Activated naive CD8-positive, alpha-beta T cell (primary cell): ENCODE data around the gene NGLY1.

Experiments
- H3K27ac Mint-ChIP-seq: one replicate; pipeline ENCODE4 v1.8.0; 2021; ENCODE audit warnings: mixed read lengths
- H3K27me3 Mint-ChIP-seq: one replicate; pipeline ENCODE4 v1.8.0; 2021; ENCODE audit warnings: mixed read lengths
- H3K36me3 Mint-ChIP-seq: one replicate; pipeline ENCODE4 v1.8.0; 2021; ENCODE audit warnings: mixed read lengths
- H3K4me1 Mint-ChIP-seq: one replicate; pipeline ENCODE4 v1.8.0; 2021; ENCODE audit warnings: low read depth, mixed read lengths
- H3K4me3 Mint-ChIP-seq: one replicate; pipeline ENCODE4 v1.8.0; 2021; ENCODE audit warnings: mild to moderate bottlenecking, mixed read lengths
- H3K9me3 Mint-ChIP-seq: one replicate; pipeline ENCODE4 v1.8.0; 2021; ENCODE audit warnings: low read depth, mixed read lengths

The NGLY1 gene

GRCh38 chr3:25706213-25706612, 77.0 kb downstream of the NGLY1 start:
- Mint-ChIP-seq H3K4me1 (no peaks in the 10 kb centered on the region), H3K4me3 (no peak overlapping the region), H3K27ac (no peak overlapping the region), H3K36me3 (no peaks in the 10 kb centered on the region), H3K9me3 (no peaks in the 10 kb centered on the region), H3K27me3 (peaks cover 9% of the 10 kb centered on the region)

- Mint-ChIP-seq H3K36me3 (no peaks in the 10 kb centered on the region), H3K27ac (no peak overlapping the region), H3K4me1 (no peaks in the 10 kb centered on the region), H3K4me3 (no peak overlapping the region), H3K27me3 (peaks cover 1% of the 10 kb centered on the region), H3K9me3 (no peaks in the 10 kb centered on the region)
Observed at GRCh38 chr3:25697553-25697952, 85.7 kb downstream of the NGLY1 start.

- H3K9me3 Mint-ChIP-seq: no peaks in the 10 kb centered on the region
- H3K4me3 Mint-ChIP-seq: no peak overlapping the region
- H3K27me3 Mint-ChIP-seq: peaks cover 8% of the 10 kb centered on the region
- no peaks in the 10 kb centered on the region for H3K36me3 Mint-ChIP-seq
- no peak overlapping the region for H3K27ac Mint-ChIP-seq
- H3K4me1 Mint-ChIP-seq: no peaks in the 10 kb centered on the region
Observed at GRCh38 chr3:25695731-25696420, 87.4 kb downstream of the NGLY1 start.

- no peaks in the 10 kb centered on the region for H3K4me1 Mint-ChIP-seq
- no peak overlapping the region for H3K27ac Mint-ChIP-seq
- H3K4me3 Mint-ChIP-seq: no peak overlapping the region
- H3K9me3 Mint-ChIP-seq: no peaks in the 10 kb centered on the region
- H3K27me3 Mint-ChIP-seq: peaks cover 10% of the 10 kb centered on the region
- H3K36me3 Mint-ChIP-seq: no peaks in the 10 kb centered on the region
Observed at GRCh38 chr3:25693238-25693637, 90.0 kb downstream of the NGLY1 start.

GRCh38 chr3:25692341-25692740, 90.9 kb downstream of the NGLY1 start:
- Mint-ChIP-seq H3K4me3 (no peak overlapping the region), H3K9me3 (no peaks in the 10 kb centered on the region), H3K36me3 (no peaks in the 10 kb centered on the region), H3K27ac (no peak overlapping the region), H3K4me1 (no peaks in the 10 kb centered on the region), H3K27me3 (peaks cover 10% of the 10 kb centered on the region)

- H3K4me3 Mint-ChIP-seq: no peak overlapping the region
- H3K9me3 Mint-ChIP-seq: no peaks in the 10 kb centered on the region
- no peak overlapping the region for H3K27ac Mint-ChIP-seq
Observed at GRCh38 chr3:25690768-25691533, 92.3 kb downstream of the NGLY1 start.

GRCh38 chr3:25689226-25689625, 94.0 kb downstream of the NGLY1 start:
- Mint-ChIP-seq H3K4me3 (no peak overlapping the region), H3K36me3 (no peaks in the 10 kb centered on the region), H3K27me3 (peaks cover 10% of the 10 kb centered on the region), H3K9me3 (no peaks in the 10 kb centered on the region), H3K27ac (no peak overlapping the region), H3K4me1 (no peaks in the 10 kb centered on the region)

More at GRCh38 chr3:25690768-25691533, 92.3 kb downstream of the NGLY1 start:
- no peaks in the 10 kb centered on the region for H3K4me1 Mint-ChIP-seq
- H3K27me3 Mint-ChIP-seq: peaks cover 10% of the 10 kb centered on the region
- no peaks in the 10 kb centered on the region for H3K36me3 Mint-ChIP-seq

- peaks cover 10% of the 10 kb centered on the region for H3K27me3 Mint-ChIP-seq
- no peaks in the 10 kb centered on the region for H3K36me3 Mint-ChIP-seq
- H3K27ac Mint-ChIP-seq: no peak overlapping the region
- H3K4me1 Mint-ChIP-seq: no peaks in the 10 kb centered on the region
- no peak overlapping the region for H3K4me3 Mint-ChIP-seq
- H3K9me3 Mint-ChIP-seq: no peaks in the 10 kb centered on the region
Observed at GRCh38 chr3:25687742-25688141, 95.5 kb downstream of the NGLY1 start.

GRCh38 chr3:25686766-25687165, 96.5 kb downstream of the NGLY1 start:
- H3K4me3 Mint-ChIP-seq: no peak overlapping the region
- no peaks in the 10 kb centered on the region for H3K9me3 Mint-ChIP-seq
- no peaks in the 10 kb centered on the region for H3K4me1 Mint-ChIP-seq
- no peaks in the 10 kb centered on the region for H3K36me3 Mint-ChIP-seq
- H3K27ac Mint-ChIP-seq: no peak overlapping the region
- peaks cover 8% of the 10 kb centered on the region for H3K27me3 Mint-ChIP-seq

GRCh38 chr3:25683882-25684281, 99.4 kb downstream of the NGLY1 start:
- no peaks in the 10 kb centered on the region for H3K36me3 Mint-ChIP-seq
- no peaks in the 10 kb centered on the region for H3K27me3 Mint-ChIP-seq
- no peaks in the 10 kb centered on the region for H3K9me3 Mint-ChIP-seq
- H3K4me1 Mint-ChIP-seq: no peaks in the 10 kb centered on the region
- H3K4me3 Mint-ChIP-seq: no peak overlapping the region
- no peak overlapping the region for H3K27ac Mint-ChIP-seq

GRCh38 chr3:25683410-25683809, 99.8 kb downstream of the NGLY1 start:
- Mint-ChIP-seq H3K27me3 (no peaks in the 10 kb centered on the region), H3K4me3 (no peak overlapping the region), H3K4me1 (no peaks in the 10 kb centered on the region), H3K36me3 (no peaks in the 10 kb centered on the region), H3K27ac (no peak overlapping the region), H3K9me3 (no peaks in the 10 kb centered on the region)

- H3K4me3 Mint-ChIP-seq: no peak overlapping the region
- no peaks in the 10 kb centered on the region for H3K27me3 Mint-ChIP-seq
- H3K36me3 Mint-ChIP-seq: no peaks in the 10 kb centered on the region
- H3K9me3 Mint-ChIP-seq: no peaks in the 10 kb centered on the region
- no peak overlapping the region for H3K27ac Mint-ChIP-seq
- H3K4me1 Mint-ChIP-seq: no peaks in the 10 kb centered on the region
Observed at GRCh38 chr3:25679642-25680302, 103.5 kb downstream of the NGLY1 start.

GRCh38 chr3:25679166-25679565, 104.1 kb downstream of the NGLY1 start:
- no peak overlapping the region for H3K4me3 Mint-ChIP-seq
- no peaks in the 10 kb centered on the region for H3K9me3 Mint-ChIP-seq
- H3K4me1 Mint-ChIP-seq: no peaks in the 10 kb centered on the region
- no peaks in the 10 kb centered on the region for H3K36me3 Mint-ChIP-seq
- no peaks in the 10 kb centered on the region for H3K27me3 Mint-ChIP-seq
- H3K27ac Mint-ChIP-seq: no peak overlapping the region

- Mint-ChIP-seq H3K27ac (no peak overlapping the region), H3K4me3 (no peak overlapping the region), H3K36me3 (no peaks in the 10 kb centered on the region), H3K9me3 (no peaks in the 10 kb centered on the region), H3K4me1 (no peaks in the 10 kb centered on the region), H3K27me3 (no peaks in the 10 kb centered on the region)
Observed at GRCh38 chr3:25678581-25678980, 104.7 kb downstream of the NGLY1 start.

- H3K27ac Mint-ChIP-seq: no peak overlapping the region
- no peak overlapping the region for H3K4me3 Mint-ChIP-seq
- no peaks in the 10 kb centered on the region for H3K9me3 Mint-ChIP-seq
- H3K36me3 Mint-ChIP-seq: no peaks in the 10 kb centered on the region
- no peaks in the 10 kb centered on the region for H3K27me3 Mint-ChIP-seq
- H3K4me1 Mint-ChIP-seq: no peaks in the 10 kb centered on the region
Observed at GRCh38 chr3:25677121-25677520, 106.1 kb downstream of the NGLY1 start.
